Liver (tissue), 9 donors: ENCODE data around the gene KIFBP. TPM values are rescaled to one million over a fixed set of nuclear protein-coding genes. Genes with fewer than 3 reads are reported as not detected.

Experiments used
- DNase-seq: peaks from one replicate; pipeline ENCODE4 v3.0.0-alpha.2; 2017; ENCODE audit warnings: low spot score
- H3K27ac ChIP-seq, 2 donors: one replicate each; pipeline ENCODE4 v1.7.0; 2013; ENCODE audit warnings: inconsistent platforms in 2 of 2, low read length in 2 of 2, control low read depth in 1 of 2, low read depth in 1 of 2, mild to moderate bottlenecking in 1 of 2
- H3K27me3 ChIP-seq, 4 donors: one replicate each; pipeline versions ENCODE4 v1.6.1 to v1.7.0; 2013; ENCODE audit warnings: low read length in 3 of 4, inconsistent platforms in 1 of 4, mild to moderate bottlenecking in 1 of 4, moderate library complexity in 1 of 4; ENCODE audit not compliant: control insufficient read depth in 4 of 4, insufficient read depth in 4 of 4
- H3K36me3 ChIP-seq, 4 donors: one replicate each; pipeline versions ENCODE4 v1.6.1 to v1.7.0; 2013; ENCODE audit warnings: low read length in 3 of 4, mild to moderate bottlenecking in 3 of 4, low read depth in 1 of 4, moderate library complexity in 1 of 4; ENCODE audit not compliant: control insufficient read depth in 4 of 4, insufficient read depth in 3 of 4
- H3K4me1 ChIP-seq, 4 donors: one replicate each; pipeline versions ENCODE4 v1.6.1 to v1.7.0; 2013; ENCODE audit warnings: low read length in 3 of 4, mild to moderate bottlenecking in 3 of 4, moderate library complexity in 1 of 4; ENCODE audit not compliant: control insufficient read depth in 4 of 4, insufficient read depth in 4 of 4
- H3K4me3 ChIP-seq, 3 donors: one replicate each; pipeline versions ENCODE4 v1.6.1 to v1.7.0; 2013; ENCODE audit warnings: low read length in 3 of 3, control low read depth in 1 of 3, low read depth in 1 of 3, mild to moderate bottlenecking in 1 of 3
- H3K9ac ChIP-seq, 2 donors: one replicate each; pipeline ENCODE4 v1.7.0; 2013; ENCODE audit warnings: low read length in 2 of 2, mild to moderate bottlenecking in 2 of 2, moderate library complexity in 2 of 2, control low read depth in 1 of 2, low read depth in 1 of 2
- H3K9me3 ChIP-seq, 4 donors: one replicate each; pipeline versions ENCODE4 v1.6.1 to v1.7.0; 2013; ENCODE audit warnings: low read length in 3 of 4; ENCODE audit not compliant: control insufficient read depth in 4 of 4
- ATF3 ChIP-seq: IDR thresholded peaks from 2 replicates; pipeline ENCODE4 v1.6.1; 2016; ENCODE audit warnings: antibody characterized with exemption
- CTCF ChIP-seq: fragments of 150-350 bp; IDR thresholded peaks from 2 replicates; pipeline ENCODE4 v1.5.1; 2017; ENCODE audit warnings: improper control_type of control experiment, low read depth, low read length; ENCODE audit not compliant: missing input control
- EGR1 ChIP-seq, 2 donors: IDR thresholded peaks; 2 replicates each; pipeline ENCODE4 v1.6.1; 2016 to 2018; ENCODE audit warnings: antibody characterized with exemption in 2 of 2, low read depth in 2 of 2
- FOXA1 ChIP-seq: IDR thresholded peaks from 2 replicates; pipeline ENCODE4 v1.6.1; 2016; ENCODE audit warnings: antibody characterized with exemption
- FOXA2 ChIP-seq: IDR thresholded peaks from 2 replicates; pipeline ENCODE4 v1.6.1; 2016; ENCODE audit warnings: antibody characterized with exemption
- GABPA ChIP-seq, 2 donors: IDR thresholded peaks in 1 of 2; conservative IDR thresholded peaks in 1 of 2; 2 replicates each; pipeline ENCODE4 v1.6.1; 2016; ENCODE audit warnings: antibody characterized with exemption in 2 of 2, mild to moderate bottlenecking in 1 of 2, moderate library complexity in 1 of 2
- HNF4A ChIP-seq, 2 donors: conservative IDR thresholded peaks; 2 replicates each; pipeline ENCODE4 v1.6.1; 2016; ENCODE audit warnings: antibody characterized with exemption in 2 of 2, mild to moderate bottlenecking in 2 of 2
- HNF4G ChIP-seq: IDR thresholded peaks from 2 replicates; pipeline ENCODE4 v1.6.1; 2016; ENCODE audit warnings: antibody characterized with exemption
- JUND ChIP-seq, 2 donors: IDR thresholded peaks; 2 replicates each; pipeline ENCODE4 v1.6.1; 2016; ENCODE audit warnings: antibody characterized with exemption in 2 of 2
- MAX ChIP-seq: IDR thresholded peaks from 2 replicates; pipeline ENCODE4 v1.6.1; 2016; ENCODE audit warnings: antibody characterized with exemption
- NR2F2 ChIP-seq: IDR thresholded peaks from 2 replicates; pipeline ENCODE4 v1.6.1; 2016; ENCODE audit warnings: antibody characterized with exemption
- RAD21 ChIP-seq, 2 donors: IDR thresholded peaks; 2 replicates each; pipeline ENCODE4 v1.6.1; 2016; ENCODE audit warnings: antibody characterized with exemption in 2 of 2, mild to moderate bottlenecking in 2 of 2
- REST ChIP-seq: IDR thresholded peaks from 2 replicates; pipeline ENCODE4 v1.6.1; 2016; ENCODE audit warnings: antibody characterized with exemption, mild to moderate bottlenecking
- RXRA ChIP-seq, 2 donors: IDR thresholded peaks; 2 replicates each; pipeline ENCODE4 v1.6.1; 2017 to 2018; ENCODE audit warnings: antibody characterized with exemption in 2 of 2, mild to moderate bottlenecking in 1 of 2
- SP1 ChIP-seq: IDR thresholded peaks from 2 replicates; pipeline ENCODE4 v1.6.1; 2018; ENCODE audit warnings: antibody characterized with exemption, mild to moderate bottlenecking
- TAF1 ChIP-seq: conservative IDR thresholded peaks from 2 replicates; pipeline ENCODE4 v1.6.1; 2016; ENCODE audit warnings: antibody characterized with exemption, mild to moderate bottlenecking
- YY1 ChIP-seq: IDR thresholded peaks from 2 replicates; pipeline ENCODE4 v1.6.1; 2016; ENCODE audit warnings: antibody characterized with exemption, mild to moderate bottlenecking
- ZBTB33 ChIP-seq: IDR thresholded peaks from 2 replicates; pipeline ENCODE4 v1.6.1; 2016; ENCODE audit warnings: antibody characterized with exemption
- WGBS: extraction: QIAGEN DNeasy Blood & Tissue Kit; methylation state at CpG from one replicate; pipeline ENCODE4 v1.1.7; 2013; 5-methylcytosine and 5-hydroxymethylcytosine counted together
- polyA plus RNA-seq, 2 donors: library from polyadenylated mRNA; stranded (reverse) in 1 of 2; unstranded in 1 of 2; fragments of 200-250 nt in 1 of 2; fragments of >200 nt in 1 of 2; fragmentation: Nextera tagmentation in 1 of 2; extraction: Ambion mirVana in 1 of 2; gene quantifications; one replicate each; pipeline versions ENCODE4 v1.2.1 to v1.2.3, GENCODE V29; 2013 to 2015
- total RNA-seq, 2 donors: library from RNA; depleted of rRNA; stranded (reverse); fragments of >200 nt; gene quantifications; one replicate each; pipeline ENCODE4 v1.2.3, GENCODE V29; 2014
- donor health status: healthy.
- donor health status: healthy.
- donor health status: healthy.
- donor health status: healthy.
- donor health status: healthy.

Gene KIFBP
- total and polyA plus RNA-seq, 4 donors: 5.7 to 11.2 (median 7.9) TPM

GRCh38 chr10:69022611-69023010 is 34.0 kb downstream of the KIFBP start (continued):
- TF ChIP-seq TAF1: no peak
- TF ChIP-seq CTCF: no peak
- no peak for TF ChIP-seq GABPA (IDR thresholded peaks at IDR 0.05 in 1 of 2, conservative IDR thresholded peaks at IDR 0.05 in 1 of 2)
- no peak for TF ChIP-seq ATF3
- TF ChIP-seq FOXA2: no peak
- no peak for TF ChIP-seq RAD21 (IDR thresholded peaks at IDR 0.05)
- no peak for TF ChIP-seq MAX

- Histone ChIP-seq H3K4me1 (no peaks in the 10 kb centered on the region), H3K27ac (no peak overlapping the region), H3K9ac (no peak overlapping the region), H3K27me3 (no peaks in the 10 kb centered on the region), H3K36me3 (no peaks in the 10 kb centered on the region), H3K4me3 (no peak overlapping the region), H3K9me3 (no peaks in the 10 kb centered on the region)
- WGBS: 86% methylated on average over 4 of the region's 4 CpGs
- DNase-seq: no peak
- TF ChIP-seq GABPA (IDR thresholded peaks at IDR 0.05 in 1 of 2, conservative IDR thresholded peaks at IDR 0.05 in 1 of 2) (no peak), HNF4G (no peak), RAD21 (IDR thresholded peaks at IDR 0.05) (no peak), MAX (no peak), FOXA1 (no peak), RXRA (IDR thresholded peaks at IDR 0.05) (no peak), YY1 (no peak), FOXA2 (no peak), ZBTB33 (no peak), CTCF (no peak), TAF1 (no peak), REST (no peak), ATF3 (no peak), HNF4A (conservative IDR thresholded peaks at IDR 0.05) (no peak), SP1 (no peak), NR2F2 (no peak), JUND (IDR thresholded peaks at IDR 0.05) (no peak), EGR1 (IDR thresholded peaks at IDR 0.05; ENCODE audit: low read depth in 2 of 2) (no peak)
These were observed 36.8 kb downstream of the KIFBP start for GRCh38 chr10:69025370-69025896.
